Astrocyte (in vitro differentiated cells and primary cell): ENCODE measurements around the gene LETMD1. TPM values are rescaled to one million over a fixed set of nuclear protein-coding genes. Genes with fewer than 3 reads are reported as not detected.
A peak's percentile ranks its signal among the peaks of the same experiment; 100 is the strongest.

Experiments used
- DNase-seq: peaks from one replicate; pipeline ENCODE4 v3.0.0-alpha.2; 2010; ENCODE audit warnings: low read depth
- FAIRE-seq: peaks from 2 replicates; lab custom pipeline; 2011; peaks lifted over from hg19 to GRCh38; lab: Jason Lieb, UNC
- H2AFZ ChIP-seq: 2 replicates; pipeline ENCODE4 v1.6.0; 2012; ENCODE audit warnings: low read depth, low read length, inconsistent platforms
- H3K27ac ChIP-seq: 2 replicates; pipeline ENCODE4 v1.5.1; 2011; ENCODE audit warnings: low read depth, low read length, inconsistent platforms
- H3K27me3 ChIP-seq: 2 replicates; pipeline ENCODE4 v1.6.0; 2011; ENCODE audit warnings: low read length, inconsistent platforms; ENCODE audit not compliant: insufficient read depth
- H3K36me3 ChIP-seq: 2 replicates; pipeline ENCODE4 v1.5.1; 2011; ENCODE audit warnings: low read length, inconsistent platforms; ENCODE audit not compliant: insufficient read depth
- H3K4me1 ChIP-seq: 2 replicates; pipeline ENCODE4 v1.5.1; 2011; ENCODE audit warnings: low read length, inconsistent platforms; ENCODE audit not compliant: insufficient read depth
- H3K4me2 ChIP-seq: 2 replicates; pipeline ENCODE4 v1.6.0; 2012; ENCODE audit warnings: low read length, inconsistent platforms
- H3K4me3 ChIP-seq: 2 replicates; pipeline ENCODE4 v1.5.1; 2011; ENCODE audit warnings: low read depth, mild to moderate bottlenecking, low read length, inconsistent platforms; ENCODE audit not compliant: insufficient read depth
- H3K79me2 ChIP-seq: 2 replicates; pipeline ENCODE4 v1.6.0; 2012; ENCODE audit warnings: mild to moderate bottlenecking, low read length, inconsistent platforms; ENCODE audit not compliant: insufficient read depth
- H3K9ac ChIP-seq: 2 replicates; pipeline ENCODE4 v1.6.0; 2012; ENCODE audit warnings: mild to moderate bottlenecking, low read length, inconsistent platforms
- H3K9me3 ChIP-seq: 2 replicates; pipeline ENCODE4 v1.5.1; 2012; ENCODE audit warnings: low read depth, mild to moderate bottlenecking, low read length, inconsistent platforms; ENCODE audit not compliant: insufficient read depth
- H4K20me1 ChIP-seq: 2 replicates; pipeline ENCODE4 v1.6.0; 2012; ENCODE audit warnings: low read length, inconsistent platforms; ENCODE audit not compliant: insufficient read depth
- H3K27ac Mint-ChIP-seq: one replicate; pipeline ENCODE4 v1.8.0; 2021; ENCODE audit warnings: mild to moderate bottlenecking, mixed read lengths; ENCODE audit not compliant: unreplicated experiment
- H3K27me3 Mint-ChIP-seq: one replicate; pipeline ENCODE4 v1.8.0; 2021; ENCODE audit warnings: low read depth, mixed read lengths; ENCODE audit not compliant: unreplicated experiment
- H3K36me3 Mint-ChIP-seq: one replicate; pipeline ENCODE4 v1.8.0; 2021; ENCODE audit warnings: low read depth, mixed read lengths; ENCODE audit not compliant: unreplicated experiment
- H3K4me1 Mint-ChIP-seq: one replicate; pipeline ENCODE4 v1.8.0; 2021; ENCODE audit warnings: low read depth, mixed read lengths; ENCODE audit not compliant: unreplicated experiment
- H3K4me3 Mint-ChIP-seq: one replicate; pipeline ENCODE4 v1.8.0; 2021; ENCODE audit warnings: mild to moderate bottlenecking, moderate library complexity, mixed read lengths; ENCODE audit not compliant: unreplicated experiment
- H3K9me3 Mint-ChIP-seq: one replicate; pipeline ENCODE4 v1.8.0; 2021; ENCODE audit warnings: mild to moderate bottlenecking, mixed read lengths; ENCODE audit not compliant: unreplicated experiment
- CTCF ChIP-seq: IDR thresholded peaks from 2 replicates; pipeline ENCODE4 v1.5.1; 2011; ENCODE audit warnings: low read depth, mild to moderate bottlenecking, inconsistent platforms, low read length, moderate library complexity; ENCODE audit not compliant: insufficient read depth
- EZH2 ChIP-seq: IDR thresholded peaks from 2 replicates; pipeline ENCODE4 v1.6.1; 2012; ENCODE audit warnings: mild to moderate bottlenecking, low read length, inconsistent platforms; ENCODE audit not compliant: insufficient read depth
- total RNA-seq: library from RNA; stranded (reverse); gene quantifications from 2 replicates; pipeline ENCODE4 v1.2.1, GENCODE V29; 2021

Gene LETMD1
- total RNA-seq, 1 donor from 2014 or later = 25.2 TPM

- peaks cover 21% of the 10 kb centered on the region for H3K4me1 ChIP-seq
- Mint-ChIP-seq H3K4me3 (peak overlapping the region; percentile 93), H3K27ac (peak overlapping the region; percentile 84), H3K27me3 (no peaks in the 10 kb centered on the region), H3K4me1 (peaks cover 20% of the 10 kb centered on the region), H3K36me3 (no peaks in the 10 kb centered on the region), H3K9me3 (no peaks in the 10 kb centered on the region)
- H3K27ac ChIP-seq = peak overlapping the region; percentile 86
- TF ChIP-seq EZH2 (no peak), CTCF (no peak)
- peak overlapping the region; percentile 76 for H3K4me3 ChIP-seq
- H3K9me3 ChIP-seq = no peaks in the 10 kb centered on the region
- peak overlapping the region; percentile 88 for H3K9ac ChIP-seq
- DNase-seq (peak; percentile 9), FAIRE-seq (no peak)
- peak overlapping the region; percentile 97 for H3K4me2 ChIP-seq
- peaks cover 36% of the 10 kb centered on the region for H4K20me1 ChIP-seq
- H3K36me3 ChIP-seq = no peaks in the 10 kb centered on the region
- peaks cover 67% of the 10 kb centered on the region for H3K79me2 ChIP-seq
- no peaks in the 10 kb centered on the region for H3K27me3 ChIP-seq
- H2AFZ ChIP-seq = no peak overlapping the region
Measured at GRCh38 chr12:51023625-51024382, 24.3 kb upstream of the LETMD1 start.

GRCh38 chr12:51025338-51025835 is 22.7 kb upstream of the LETMD1 start:
- H3K9ac ChIP-seq = peak overlapping the region; percentile 88
- peaks cover 22% of the 10 kb centered on the region for H4K20me1 ChIP-seq
- Mint-ChIP-seq H3K4me1 (peaks cover 19% of the 10 kb centered on the region), H3K36me3 (no peaks in the 10 kb centered on the region), H3K9me3 (no peaks in the 10 kb centered on the region), H3K27ac (peak overlapping the region; percentile 84), H3K4me3 (peak overlapping the region; percentile 93), H3K27me3 (peaks cover 3% of the 10 kb centered on the region)
- peaks cover 21% of the 10 kb centered on the region for H3K4me1 ChIP-seq
- H3K36me3 ChIP-seq = no peaks in the 10 kb centered on the region
- peaks cover 51% of the 10 kb centered on the region for H3K79me2 ChIP-seq
- peak overlapping the region; percentile 97 for H3K4me2 ChIP-seq
- no peak for FAIRE-seq
- H3K4me3 ChIP-seq = peak overlapping the region; percentile 76
- peak; percentile 25 for DNase-seq
- no peaks in the 10 kb centered on the region for H3K9me3 ChIP-seq
- no peaks in the 10 kb centered on the region for H3K27me3 ChIP-seq
- H3K27ac ChIP-seq = peak overlapping the region; percentile 86
- peak overlapping the region; percentile 98 for H2AFZ ChIP-seq
- TF ChIP-seq EZH2 (no peak), CTCF (no peak)
